NB4 (cell line): ENCODE measurements around the gene IGFL2.

Experiments
- DNase-seq: peaks from one replicate; pipeline ENCODE4 v3.0.0; 2010; ENCODE audit warnings: low read depth
- H3K4me3 ChIP-seq: one replicate; pipeline ENCODE4 v1.5.1; 2011; ENCODE audit warnings: mild to moderate bottlenecking, low read depth, low read length, moderate library complexity
- MAX ChIP-seq: IDR thresholded peaks from 2 replicates; pipeline ENCODE4 v1.6.1; 2011; ENCODE audit warnings: low read depth, low read length
- MYC ChIP-seq: IDR thresholded peaks from 2 replicates; pipeline ENCODE4 v1.6.1; 2011; ENCODE audit warnings: low read depth, low read length
- POLR2A ChIP-seq: IDR thresholded peaks from 2 replicates; pipeline ENCODE4 v1.6.1; 2011; ENCODE audit warnings: mild to moderate bottlenecking; ENCODE audit not compliant: insufficient read length; ENCODE audit errors: extremely low read depth
- TF ChIP-seq, protein P1 (sequence below): IDR thresholded peaks from one replicate; pipeline ENCODE4 v1.5.1; 2012; ENCODE audit warnings: low read depth, low read length

Gene IGFL2

DNA sequence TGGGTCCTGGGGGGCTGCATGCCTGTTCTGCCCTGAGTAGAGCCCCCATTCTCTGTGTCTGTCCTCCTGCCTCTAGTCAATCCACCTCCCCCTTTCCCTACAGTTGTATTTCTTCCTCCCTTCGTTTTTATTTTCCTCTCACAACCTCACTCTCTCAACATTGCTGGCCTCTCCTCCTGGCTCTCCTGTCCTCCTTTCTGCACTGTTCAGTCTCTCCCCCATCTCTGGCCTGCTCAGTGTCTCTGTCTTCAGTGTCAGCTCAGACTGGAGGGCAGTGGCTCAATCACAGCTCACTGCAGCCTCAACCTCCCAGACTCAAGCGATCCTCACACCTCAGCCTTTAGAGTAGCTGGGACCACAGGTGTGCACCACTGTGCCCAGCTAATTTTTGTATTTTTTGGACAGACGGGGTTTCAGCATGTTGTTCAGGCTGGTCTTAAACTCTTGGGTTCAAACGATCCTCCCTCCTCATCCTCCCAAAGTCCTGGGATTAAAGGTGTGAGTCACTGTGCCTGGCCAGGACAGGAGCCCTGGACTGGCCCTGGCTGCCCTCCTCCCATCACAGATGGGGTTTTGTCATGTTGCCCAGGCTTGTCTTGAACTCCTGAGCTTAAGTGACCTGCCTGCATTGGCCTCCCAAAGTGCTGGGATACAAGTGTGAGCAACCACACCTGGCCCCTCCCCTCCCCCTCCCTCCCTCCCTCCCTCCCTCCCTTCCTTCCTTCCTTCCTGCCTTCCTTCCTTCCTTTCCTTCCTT is 49.5 kb downstream of the IGFL2 start:
- TF ChIP-seq MAX = no peak
- TF ChIP-seq POLR2A = no peak
- TF ChIP-seq MYC = no peak
- TF ChIP-seq, protein P1, sequence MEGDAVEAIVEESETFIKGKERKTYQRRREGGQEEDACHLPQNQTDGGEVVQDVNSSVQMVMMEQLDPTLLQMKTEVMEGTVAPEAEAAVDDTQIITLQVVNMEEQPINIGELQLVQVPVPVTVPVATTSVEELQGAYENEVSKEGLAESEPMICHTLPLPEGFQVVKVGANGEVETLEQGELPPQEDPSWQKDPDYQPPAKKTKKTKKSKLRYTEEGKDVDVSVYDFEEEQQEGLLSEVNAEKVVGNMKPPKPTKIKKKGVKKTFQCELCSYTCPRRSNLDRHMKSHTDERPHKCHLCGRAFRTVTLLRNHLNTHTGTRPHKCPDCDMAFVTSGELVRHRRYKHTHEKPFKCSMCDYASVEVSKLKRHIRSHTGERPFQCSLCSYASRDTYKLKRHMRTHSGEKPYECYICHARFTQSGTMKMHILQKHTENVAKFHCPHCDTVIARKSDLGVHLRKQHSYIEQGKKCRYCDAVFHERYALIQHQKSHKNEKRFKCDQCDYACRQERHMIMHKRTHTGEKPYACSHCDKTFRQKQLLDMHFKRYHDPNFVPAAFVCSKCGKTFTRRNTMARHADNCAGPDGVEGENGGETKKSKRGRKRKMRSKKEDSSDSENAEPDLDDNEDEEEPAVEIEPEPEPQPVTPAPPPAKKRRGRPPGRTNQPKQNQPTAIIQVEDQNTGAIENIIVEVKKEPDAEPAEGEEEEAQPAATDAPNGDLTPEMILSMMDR = no peak
- no peak for DNase-seq
- no peak overlapping the region for H3K4me3 ChIP-seq

- H3K4me3 ChIP-seq = no peak overlapping the region
- no peak for DNase-seq
- TF ChIP-seq, protein P1 = no peak
- TF ChIP-seq POLR2A (no peak), MAX (no peak), MYC (no peak)
Observed at GRCh38 chr19:46198756-46199155, 50.7 kb downstream of the IGFL2 start.

DNA sequence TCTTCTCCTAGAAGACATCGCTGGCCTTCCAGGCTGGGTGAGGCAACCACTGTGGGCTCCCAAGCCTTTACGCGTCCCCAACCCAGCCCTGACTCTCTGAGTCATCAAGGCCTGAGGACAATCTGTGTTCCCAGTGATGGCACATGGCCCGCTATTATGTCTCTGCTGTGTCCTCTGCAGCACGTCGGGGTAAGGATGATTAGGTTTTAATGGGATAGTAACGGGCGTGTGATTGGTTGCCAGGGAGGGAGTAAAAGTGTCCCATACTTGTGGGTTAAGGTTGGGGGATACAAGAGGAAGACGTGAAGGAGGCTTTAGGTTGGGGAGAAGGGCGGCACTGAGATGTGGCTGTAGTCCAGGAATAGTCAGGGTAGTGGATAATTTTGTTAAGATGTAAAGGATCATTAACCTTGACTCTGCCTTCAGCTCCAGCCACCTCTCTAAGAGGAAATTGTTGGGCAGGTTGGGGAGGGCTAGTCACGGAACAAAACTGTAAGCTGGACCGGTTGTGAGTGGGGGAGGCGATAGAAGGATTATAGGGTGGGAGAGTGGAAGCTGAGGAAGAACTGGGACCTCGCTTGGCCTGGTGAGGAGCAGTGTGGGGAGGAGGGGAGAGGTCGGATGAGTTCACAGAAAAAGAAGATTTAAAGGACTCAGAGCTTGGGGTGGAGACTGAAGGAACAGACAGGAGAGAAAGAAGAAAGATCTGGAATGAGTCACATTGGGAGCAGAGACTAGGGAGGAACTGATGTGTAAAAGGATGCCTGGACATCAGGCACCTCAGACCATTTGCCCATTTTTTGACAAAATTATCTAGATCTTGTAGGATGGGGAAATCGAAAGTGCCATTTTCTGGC is 53.6 kb downstream of the IGFL2 start:
- no peak overlapping the region for H3K4me3 ChIP-seq
- TF ChIP-seq POLR2A (no peak), MAX (no peak), MYC (no peak)
- TF ChIP-seq, protein P1 = no peak
- peak; percentile 38 for DNase-seq

DNA sequence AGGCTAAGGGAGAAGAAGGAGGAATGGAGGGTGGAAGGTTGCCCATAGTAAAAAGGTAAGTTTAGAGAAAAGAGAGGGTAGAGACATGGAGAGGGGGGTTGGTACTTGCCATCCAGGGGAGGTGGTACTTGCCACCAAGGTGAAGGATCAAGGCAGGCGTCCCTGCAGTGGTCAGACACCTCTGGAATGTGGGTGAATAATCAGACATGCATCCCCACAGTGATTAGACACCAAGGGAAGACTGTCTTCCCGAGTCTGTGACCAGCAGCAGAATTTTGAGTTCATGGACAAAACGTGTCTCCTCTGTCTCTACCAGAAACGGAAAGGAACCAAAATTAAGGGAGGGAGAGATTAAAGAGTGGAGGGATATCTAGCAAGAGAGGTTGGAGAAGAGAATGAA is 54.4 kb downstream of the IGFL2 start:
- H3K4me3 ChIP-seq = no peak overlapping the region
- TF ChIP-seq POLR2A = no peak
- no peak for DNase-seq

GRCh38 chr19:46202872-46203860 is 55.1 kb downstream of the IGFL2 start:
- TF ChIP-seq POLR2A (no peak), MYC (no peak), MAX (no peak)
- TF ChIP-seq, protein P1 = no peak
- H3K4me3 ChIP-seq = no peak overlapping the region
- no peak for DNase-seq

DNA sequence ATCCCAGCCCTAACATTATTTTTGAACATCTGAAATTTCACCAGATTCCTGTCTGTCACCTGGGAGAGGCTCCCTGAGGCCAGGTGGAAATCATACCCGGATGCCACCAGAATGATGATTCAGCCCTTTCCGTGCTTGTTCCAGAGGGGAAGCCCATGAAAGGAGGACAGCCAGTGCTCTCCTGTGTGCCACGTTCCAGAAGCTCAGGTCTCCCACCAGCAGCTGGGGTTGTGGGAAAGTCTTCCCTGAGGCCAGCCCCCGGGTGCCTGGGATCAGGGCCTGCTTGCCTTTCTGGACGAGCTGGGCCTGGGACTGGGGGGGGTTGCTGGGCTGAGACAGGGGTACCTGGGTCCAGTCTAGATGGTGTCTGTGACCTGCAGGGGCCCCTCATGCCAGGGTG is 56.0 kb downstream of the IGFL2 start:
- H3K4me3 ChIP-seq = no peak overlapping the region
- TF ChIP-seq, protein P1 = no peak
- TF ChIP-seq MYC (no peak), MAX (no peak), POLR2A (no peak)
- DNase-seq = no peak
